SJCRH30 (cell line): ENCODE results near the gene PDSS2. TPM values are rescaled to one million over a fixed set of nuclear protein-coding genes. Genes with fewer than 3 reads are reported as not detected.

Experiments
- DNase-seq, 2 experiments: peaks; one replicate each; pipeline ENCODE4 v3.0.0-alpha.2; 2015 to 2020
- H3K27ac ChIP-seq: fragments of 250-450 bp; sonication (Bioruptor Pico); 2 replicates; pipeline ENCODE4 v1.5.1; 2020; ENCODE audit warnings: mild to moderate bottlenecking, moderate library complexity
- H3K27me3 ChIP-seq: fragments of 250-450 bp; sonication (Bioruptor Pico); 2 replicates; pipeline ENCODE4 v1.5.1; 2020; ENCODE audit warnings: mild to moderate bottlenecking, moderate library complexity
- H3K36me3 ChIP-seq: fragments of 250-450 bp; sonication (Bioruptor Pico); 2 replicates; pipeline ENCODE4 v1.5.1; 2020; ENCODE audit warnings: mild to moderate bottlenecking, moderate library complexity
- H3K4me1 ChIP-seq: fragments of 250-450 bp; sonication (Bioruptor Pico); 2 replicates; pipeline ENCODE4 v1.5.1; 2020; ENCODE audit warnings: mild to moderate bottlenecking, moderate library complexity
- H3K4me3 ChIP-seq: fragments of 250-450 bp; sonication (Bioruptor Pico); 2 replicates; pipeline ENCODE4 v1.5.1; 2020; ENCODE audit warnings: mild to moderate bottlenecking, moderate library complexity
- H3K9me3 ChIP-seq: fragments of 250-450 bp; sonication (Bioruptor Pico); replicated peaks from 2 replicates; pipeline ENCODE4 v1.5.1; 2020; ENCODE audit warnings: mild to moderate bottlenecking, moderate library complexity
- total RNA-seq: library from RNA; depleted of rRNA; stranded (reverse); fragments of >200 nt; shearing (Covaris generic); gene quantifications from 2 replicates; pipeline ENCODE4 v1.2.3, GENCODE V29; 2014

The PDSS2 gene
- total RNA-seq, 1 experiment from 2014 or later = 9.3 TPM

DNA sequence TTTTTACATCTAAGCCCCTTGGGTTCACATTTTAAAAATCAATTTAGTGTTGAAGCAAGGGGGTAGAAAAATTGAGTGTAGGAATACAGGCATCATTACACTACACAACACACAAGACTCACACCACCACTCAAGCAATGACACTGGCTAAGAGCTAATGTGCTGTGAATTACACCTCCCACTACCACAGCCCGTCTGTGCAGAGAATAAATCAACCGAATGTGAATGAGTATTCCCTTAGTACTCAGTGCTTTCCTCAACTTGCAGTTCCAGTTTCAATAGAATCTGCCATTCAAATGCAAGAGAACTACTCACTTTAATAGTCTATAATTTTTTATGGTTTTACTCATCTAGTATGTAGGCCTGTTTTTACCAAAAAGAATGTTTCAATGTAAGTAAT lies 114.4 kb downstream of the PDSS2 start:
- DNase-seq = no peak
- Histone ChIP-seq H3K27me3 (no peaks in the 10 kb centered on the region), H3K36me3 (no peaks in the 10 kb centered on the region), H3K9me3 (no peaks in the 10 kb centered on the region), H3K4me3 (no peak overlapping the region), H3K27ac (no peak overlapping the region), H3K4me1 (no peaks in the 10 kb centered on the region)

DNA sequence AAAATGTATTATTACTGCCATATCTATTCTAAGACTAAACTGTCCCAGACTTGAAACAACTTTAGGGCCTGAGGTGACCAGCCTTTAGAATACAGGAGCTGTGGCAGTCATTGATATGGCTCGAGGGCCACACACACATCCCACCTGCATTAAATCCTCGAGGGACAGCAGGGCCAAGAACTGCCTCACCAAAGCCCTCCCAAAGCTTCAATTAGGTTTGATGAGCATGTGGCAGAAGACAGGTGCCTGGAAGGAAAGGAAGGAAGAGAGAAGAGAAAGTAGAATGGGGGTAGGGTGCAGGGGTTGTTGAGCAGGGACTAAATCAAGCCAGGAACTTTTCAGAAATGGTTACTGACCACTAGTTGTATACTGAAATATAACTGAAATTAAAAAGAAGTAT lies 115.0 kb downstream of the PDSS2 start:
- Histone ChIP-seq H3K9me3 (no peaks in the 10 kb centered on the region), H3K27ac (no peak overlapping the region), H3K4me1 (no peaks in the 10 kb centered on the region), H3K4me3 (no peak overlapping the region), H3K27me3 (no peaks in the 10 kb centered on the region), H3K36me3 (no peaks in the 10 kb centered on the region)
- no peak for DNase-seq

- Histone ChIP-seq H3K9me3 (no peaks in the 10 kb centered on the region), H3K4me1 (no peaks in the 10 kb centered on the region), H3K27me3 (no peaks in the 10 kb centered on the region), H3K4me3 (no peak overlapping the region), H3K27ac (no peak overlapping the region), H3K36me3 (no peaks in the 10 kb centered on the region)
- no peak for DNase-seq
Measured at GRCh38 chr6:107342144-107342543, 117.2 kb downstream of the PDSS2 start.

- no peak overlapping the region for H3K27ac ChIP-seq
- no peaks in the 10 kb centered on the region for H3K27me3 ChIP-seq
- no peak for DNase-seq
- H3K4me1 ChIP-seq = no peaks in the 10 kb centered on the region
- H3K9me3 ChIP-seq = no peaks in the 10 kb centered on the region
- no peaks in the 10 kb centered on the region for H3K36me3 ChIP-seq
- H3K4me3 ChIP-seq = no peak overlapping the region
Measured at GRCh38 chr6:107340881-107341280, 118.5 kb downstream of the PDSS2 start.

GRCh38 chr6:107337191-107337741 lies 122.1 kb downstream of the PDSS2 start:
- Histone ChIP-seq H3K36me3 (no peaks in the 10 kb centered on the region), H3K27ac (no peak overlapping the region), H3K4me1 (no peaks in the 10 kb centered on the region), H3K4me3 (no peak overlapping the region), H3K27me3 (no peaks in the 10 kb centered on the region), H3K9me3 (no peaks in the 10 kb centered on the region)
- DNase-seq = no peak

GRCh38 chr6:107334026-107334425 lies 125.3 kb downstream of the PDSS2 start:
- Histone ChIP-seq H3K36me3 (no peaks in the 10 kb centered on the region), H3K27ac (no peak overlapping the region), H3K9me3 (no peaks in the 10 kb centered on the region), H3K4me1 (no peaks in the 10 kb centered on the region), H3K27me3 (no peaks in the 10 kb centered on the region), H3K4me3 (no peak overlapping the region)
- DNase-seq = peak in 1 of 2 experiments; percentile 6

GRCh38 chr6:107333491-107333890 lies 125.9 kb downstream of the PDSS2 start:
- no peaks in the 10 kb centered on the region for H3K9me3 ChIP-seq
- no peaks in the 10 kb centered on the region for H3K36me3 ChIP-seq
- H3K27ac ChIP-seq = no peak overlapping the region
- H3K27me3 ChIP-seq = no peaks in the 10 kb centered on the region
- H3K4me1 ChIP-seq = no peaks in the 10 kb centered on the region
- no peak overlapping the region for H3K4me3 ChIP-seq
- DNase-seq = no peak

GRCh38 chr6:107331409-107332386 lies 127.7 kb downstream of the PDSS2 start:
- Histone ChIP-seq H3K4me3 (no peak overlapping the region), H3K9me3 (no peaks in the 10 kb centered on the region), H3K36me3 (no peaks in the 10 kb centered on the region), H3K27me3 (no peaks in the 10 kb centered on the region), H3K4me1 (no peaks in the 10 kb centered on the region), H3K27ac (no peak overlapping the region)
- no peak for DNase-seq

- no peaks in the 10 kb centered on the region for H3K27me3 ChIP-seq
Measured at GRCh38 chr6:107330168-107330567, 129.2 kb downstream of the PDSS2 start.

DNA sequence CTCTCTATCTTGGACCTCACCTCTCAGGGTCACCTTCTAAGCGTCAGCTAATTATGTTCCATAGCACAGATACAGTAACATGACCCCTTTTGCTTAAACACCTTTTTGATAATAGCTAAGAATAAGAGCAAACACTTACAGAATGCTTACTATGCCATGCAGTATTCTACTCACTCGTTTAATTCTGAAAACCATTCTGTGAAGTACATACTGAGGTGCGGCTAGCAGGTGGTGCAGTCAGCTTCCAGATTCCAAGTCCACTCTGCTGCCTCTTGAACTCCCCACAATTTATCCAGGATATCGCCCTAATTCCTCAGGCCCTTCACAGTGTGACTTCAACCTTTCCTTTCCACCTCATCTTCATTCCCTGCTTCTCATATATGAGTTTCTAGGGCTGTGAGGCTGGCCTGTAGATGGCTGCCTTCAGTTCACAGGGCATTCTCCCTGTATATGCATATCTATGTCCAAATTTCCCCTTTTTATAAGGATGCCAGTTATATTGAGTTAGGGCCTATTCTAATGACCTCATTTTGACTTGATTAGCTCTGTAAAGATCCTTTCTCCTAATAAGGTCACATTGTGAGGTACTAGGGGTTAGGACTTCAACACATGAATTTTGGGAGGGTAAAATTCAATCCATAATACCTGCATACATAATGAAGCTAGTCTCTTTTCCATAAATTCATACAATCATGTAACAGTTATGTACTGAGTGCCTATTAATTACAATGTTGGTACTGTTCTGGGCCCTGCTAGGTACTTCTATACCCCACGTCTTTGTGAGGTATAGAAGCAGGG lies 130.1 kb downstream of the PDSS2 start:
- no peaks in the 10 kb centered on the region for H3K9me3 ChIP-seq
- H3K27ac ChIP-seq = no peak overlapping the region
- no peaks in the 10 kb centered on the region for H3K27me3 ChIP-seq
- DNase-seq = no peak
- H3K4me1 ChIP-seq = no peaks in the 10 kb centered on the region
- H3K4me3 ChIP-seq = no peak overlapping the region
- H3K36me3 ChIP-seq = no peaks in the 10 kb centered on the region

More at GRCh38 chr6:107330168-107330567, 129.2 kb downstream of the PDSS2 start:
- no peaks in the 10 kb centered on the region for H3K9me3 ChIP-seq
- H3K4me1 ChIP-seq = no peaks in the 10 kb centered on the region
- no peak overlapping the region for H3K4me3 ChIP-seq
- DNase-seq = no peak
- no peaks in the 10 kb centered on the region for H3K36me3 ChIP-seq
- no peak overlapping the region for H3K27ac ChIP-seq

DNA sequence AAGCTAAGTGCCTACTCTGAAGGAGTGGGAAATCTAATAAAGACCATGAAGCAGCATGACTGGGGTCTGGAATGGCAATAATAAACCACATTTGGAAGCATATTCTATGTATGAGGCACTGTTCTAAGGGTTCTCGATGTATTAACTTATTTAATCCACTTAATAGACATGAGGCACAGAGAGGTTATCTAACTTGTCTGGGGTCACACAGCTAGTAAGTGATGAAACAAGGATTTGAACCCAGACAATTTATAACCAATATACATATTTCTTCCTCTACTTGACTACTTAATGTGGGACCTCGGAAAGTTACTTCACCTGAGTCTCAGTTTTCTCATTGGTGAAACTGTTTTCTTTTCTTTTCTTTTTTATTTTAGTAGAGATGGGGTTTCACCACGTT lies 131.3 kb downstream of the PDSS2 start:
- no peaks in the 10 kb centered on the region for H3K4me1 ChIP-seq

DNA sequence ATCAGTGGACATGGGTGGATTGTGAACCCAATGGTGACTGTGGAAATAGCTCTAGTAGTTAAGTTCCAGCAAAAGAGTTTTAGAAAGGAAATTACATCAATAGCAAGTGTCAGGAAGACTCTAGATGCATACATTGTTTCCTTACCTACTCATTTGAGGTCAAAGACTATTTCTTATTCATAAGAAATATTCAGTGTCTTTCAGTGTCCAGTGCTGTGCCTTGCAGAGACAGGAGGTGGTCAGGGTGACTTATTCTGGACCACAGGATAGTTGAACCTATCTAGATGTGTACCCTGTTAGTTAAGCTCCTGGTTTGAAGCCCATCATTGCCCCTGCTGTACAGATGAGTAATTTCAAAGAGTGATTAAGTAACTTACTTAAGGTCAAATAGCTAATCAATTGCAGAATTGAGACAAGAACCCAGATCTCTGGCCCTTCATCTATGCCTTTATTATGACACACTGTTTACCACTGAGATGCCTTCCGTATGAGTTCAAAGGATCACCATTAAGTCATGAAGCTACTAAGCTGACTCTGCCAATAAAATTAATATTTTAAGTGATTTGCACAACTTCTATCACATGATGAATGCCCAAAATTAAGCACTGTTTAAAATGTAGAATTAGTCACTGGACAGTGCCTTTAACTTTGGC lies 136.1 kb downstream of the PDSS2 start:
- H3K27ac ChIP-seq = no peak overlapping the region
- H3K36me3 ChIP-seq = no peaks in the 10 kb centered on the region
- no peak overlapping the region for H3K4me3 ChIP-seq
- no peaks in the 10 kb centered on the region for H3K9me3 ChIP-seq
- H3K4me1 ChIP-seq = no peaks in the 10 kb centered on the region
- H3K27me3 ChIP-seq = no peaks in the 10 kb centered on the region
- DNase-seq = no peak

More for the DNA sequence above, 131.3 kb downstream of the PDSS2 start:
- no peak for DNase-seq
- Histone ChIP-seq H3K27me3 (no peaks in the 10 kb centered on the region), H3K9me3 (no peaks in the 10 kb centered on the region), H3K4me3 (no peak overlapping the region), H3K36me3 (no peaks in the 10 kb centered on the region), H3K27ac (no peak overlapping the region)

DNA sequence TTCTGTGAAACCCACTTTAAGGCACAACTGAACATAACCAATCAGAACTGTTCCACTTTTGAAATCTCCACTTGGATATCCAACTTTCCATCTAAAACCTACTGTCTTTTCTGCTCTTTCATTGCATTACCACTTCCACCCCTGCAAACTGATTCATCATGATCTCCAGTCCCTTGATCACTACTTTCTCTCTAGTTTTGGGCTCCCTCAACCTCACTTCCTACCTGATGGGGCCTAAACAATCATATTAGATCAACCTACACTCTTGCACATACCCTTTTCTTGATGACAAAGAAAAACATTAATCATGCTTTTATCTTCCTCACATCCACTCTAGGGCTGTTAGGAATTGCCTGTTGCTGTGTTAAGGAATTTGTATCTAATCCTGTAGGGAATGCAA lies 137.6 kb downstream of the PDSS2 start:
- Histone ChIP-seq H3K27me3 (no peaks in the 10 kb centered on the region), H3K36me3 (no peaks in the 10 kb centered on the region), H3K4me1 (no peaks in the 10 kb centered on the region), H3K4me3 (no peak overlapping the region), H3K27ac (no peak overlapping the region), H3K9me3 (no peaks in the 10 kb centered on the region)
- no peak for DNase-seq

DNA sequence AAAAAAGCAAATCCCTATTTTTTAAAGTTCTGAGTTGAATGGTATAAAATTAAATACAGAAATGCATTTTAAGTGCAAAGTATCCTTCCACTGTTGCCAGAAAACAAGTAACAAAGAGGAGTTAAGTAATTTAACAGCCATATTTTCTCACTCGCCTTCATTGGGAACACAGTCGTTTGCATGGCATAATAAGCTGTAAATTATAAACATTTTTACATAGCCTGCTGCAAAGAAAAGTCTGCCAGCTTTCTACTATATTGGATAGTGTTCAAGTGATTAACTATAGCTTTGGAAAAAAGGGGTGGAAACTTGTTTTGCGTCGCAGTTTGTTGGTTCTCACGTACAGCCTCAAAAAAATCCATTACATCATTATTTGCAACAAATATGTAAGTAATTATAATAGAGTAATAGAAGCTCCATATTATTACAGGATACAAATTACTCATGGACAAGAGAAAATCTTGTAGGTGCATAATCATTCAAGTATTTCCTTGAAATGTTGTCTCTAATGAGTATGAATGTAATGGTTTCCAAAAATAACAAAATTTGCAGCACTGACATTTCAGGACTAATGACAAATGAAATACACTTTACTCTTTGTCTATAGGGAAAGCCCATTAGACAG lies 139.3 kb downstream of the PDSS2 start:
- Histone ChIP-seq H3K27ac (no peak overlapping the region), H3K36me3 (no peaks in the 10 kb centered on the region), H3K4me3 (no peak overlapping the region), H3K9me3 (no peaks in the 10 kb centered on the region), H3K4me1 (no peaks in the 10 kb centered on the region), H3K27me3 (no peaks in the 10 kb centered on the region)
- no peak for DNase-seq
